AG04449 (cell line): ENCODE data around the gene AJUBA.
"Not testable (repeated sequence)": the region's sequence is repeated elsewhere in the genome, so short reads cannot be mapped to it uniquely, and the experiment has no call there.

Experiments
- CTCF ChIA-PET: fragments of 350-600 bp; formaldehyde crosslinking; extraction: SDS; loops from one replicate; lab custom pipeline; 2021; ENCODE audit warnings: antibody characterized with exemption; lab: Yijun Ruan, JAX
- POLR2A ChIA-PET: fragments of 400-600, 350-600 bp; formaldehyde crosslinking; extraction: SDS; loops from one replicate; lab custom pipeline; 2020; ENCODE audit warnings: antibody characterized with exemption, inconsistent platforms; lab: Yijun Ruan, JAX
- DNase-seq: peaks from one replicate; pipeline ENCODE4 v3.0.0-alpha.2; 2010; ENCODE audit warnings: low read depth, low spot score
- H3K4me3 ChIP-seq: 2 replicates; pipeline ENCODE4 v1.5.1; 2011; ENCODE audit warnings: low read depth, mild to moderate bottlenecking, control low read depth, low read length
- TF ChIP-seq, protein P1 (sequence below): IDR thresholded peaks from one replicate; pipeline ENCODE4 v1.5.1; 2011; ENCODE audit warnings: mild to moderate bottlenecking, moderate library complexity, low read length, control low read depth, inconsistent platforms; ENCODE audit not compliant: insufficient read depth; ENCODE audit errors: missing control alignments

Gene AJUBA

DNA sequence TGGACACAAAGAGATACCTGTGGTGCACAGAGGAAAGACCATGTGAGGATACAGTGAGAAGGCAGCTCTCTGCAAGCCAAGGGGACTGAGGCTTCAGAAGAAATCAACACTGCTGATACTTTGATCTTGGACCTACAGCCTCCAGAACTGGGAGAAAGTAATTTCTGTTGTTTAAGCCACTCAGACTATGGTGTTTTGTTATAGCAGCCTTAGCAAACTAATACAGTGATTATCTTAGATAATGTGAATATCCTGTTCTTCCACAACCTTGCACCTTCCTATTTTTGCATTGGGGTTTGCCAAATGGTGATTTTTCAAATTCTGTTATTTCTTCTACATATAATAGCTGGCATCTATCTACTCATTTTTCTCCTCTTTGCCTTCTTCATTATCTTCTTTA lies 35.8 kb upstream of the AJUBA start:
- POLR2A ChIA-PET: no interaction called here
- DNase-seq: no peak
- TF ChIP-seq, protein P1, sequence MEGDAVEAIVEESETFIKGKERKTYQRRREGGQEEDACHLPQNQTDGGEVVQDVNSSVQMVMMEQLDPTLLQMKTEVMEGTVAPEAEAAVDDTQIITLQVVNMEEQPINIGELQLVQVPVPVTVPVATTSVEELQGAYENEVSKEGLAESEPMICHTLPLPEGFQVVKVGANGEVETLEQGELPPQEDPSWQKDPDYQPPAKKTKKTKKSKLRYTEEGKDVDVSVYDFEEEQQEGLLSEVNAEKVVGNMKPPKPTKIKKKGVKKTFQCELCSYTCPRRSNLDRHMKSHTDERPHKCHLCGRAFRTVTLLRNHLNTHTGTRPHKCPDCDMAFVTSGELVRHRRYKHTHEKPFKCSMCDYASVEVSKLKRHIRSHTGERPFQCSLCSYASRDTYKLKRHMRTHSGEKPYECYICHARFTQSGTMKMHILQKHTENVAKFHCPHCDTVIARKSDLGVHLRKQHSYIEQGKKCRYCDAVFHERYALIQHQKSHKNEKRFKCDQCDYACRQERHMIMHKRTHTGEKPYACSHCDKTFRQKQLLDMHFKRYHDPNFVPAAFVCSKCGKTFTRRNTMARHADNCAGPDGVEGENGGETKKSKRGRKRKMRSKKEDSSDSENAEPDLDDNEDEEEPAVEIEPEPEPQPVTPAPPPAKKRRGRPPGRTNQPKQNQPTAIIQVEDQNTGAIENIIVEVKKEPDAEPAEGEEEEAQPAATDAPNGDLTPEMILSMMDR: no peak
- no peak overlapping the region for H3K4me3 ChIP-seq
- CTCF ChIA-PET: interaction anchor here (0.6 to 1.3 kb wide), 4 partner anchors 10 to 32 kb away, joined by 3 to 4 read pairs (median 3); no protein-coding TSS in a partner anchor

DNA sequence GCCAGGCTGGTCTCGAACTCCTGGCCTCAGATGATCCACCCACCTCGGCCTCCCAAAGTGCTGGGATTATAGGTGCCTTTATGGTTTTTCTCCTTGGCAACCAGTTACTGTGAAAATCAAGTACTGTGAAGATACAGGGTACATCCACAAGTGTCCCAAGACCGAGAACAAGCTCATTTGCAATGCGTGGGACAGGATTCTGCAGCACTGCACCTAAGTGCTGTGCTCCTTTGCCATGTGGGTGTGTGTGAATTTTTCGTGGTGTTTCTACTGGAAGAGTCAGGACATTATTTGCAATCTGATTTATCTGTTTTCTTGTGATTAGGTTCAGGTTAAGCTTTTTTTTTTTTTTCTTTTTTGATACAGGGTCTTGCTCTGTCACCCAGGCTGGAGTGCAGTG lies 34.7 kb upstream of the AJUBA start:
- TF ChIP-seq, protein P1: no peak
- POLR2A ChIA-PET: no interaction called here
- H3K4me3 ChIP-seq: no peak overlapping the region
- DNase-seq: no peak
- CTCF ChIA-PET: interaction anchor here (1.0 to 7.9 kb wide), 4 partner anchors 10 to 461 kb away, joined by 3 to 62 read pairs (median 6); no protein-coding TSS in a partner anchor

DNA sequence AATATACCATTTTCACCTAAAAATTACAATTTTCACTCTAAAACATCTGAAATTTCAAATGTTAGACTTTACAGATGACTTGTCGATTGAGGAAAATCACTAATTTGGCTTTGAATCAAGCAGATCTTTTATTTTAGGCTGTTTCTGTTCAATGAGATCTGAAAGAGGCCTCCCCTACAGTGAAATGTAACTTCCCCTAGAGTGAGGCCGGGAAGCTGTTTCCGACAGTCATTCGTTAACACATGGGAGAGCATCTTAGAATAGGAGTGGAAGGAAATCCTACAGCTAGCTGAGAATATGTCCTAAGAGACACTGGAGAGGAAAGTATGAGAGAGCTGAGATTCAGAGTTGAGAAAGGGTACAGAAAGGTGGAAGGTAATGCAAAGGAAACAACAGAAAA lies 33.3 kb upstream of the AJUBA start:
- ChIA-PET POLR2A (no interaction called here), CTCF (interaction anchor here (1.2 to 7.9 kb wide), 3 partner anchors 9 to 53 kb away, joined by 3 to 62 read pairs (median 6); no protein-coding TSS in a partner anchor)
- TF ChIP-seq, protein P1: no peak
- H3K4me3 ChIP-seq: no peak overlapping the region
- no peak for DNase-seq

DNA sequence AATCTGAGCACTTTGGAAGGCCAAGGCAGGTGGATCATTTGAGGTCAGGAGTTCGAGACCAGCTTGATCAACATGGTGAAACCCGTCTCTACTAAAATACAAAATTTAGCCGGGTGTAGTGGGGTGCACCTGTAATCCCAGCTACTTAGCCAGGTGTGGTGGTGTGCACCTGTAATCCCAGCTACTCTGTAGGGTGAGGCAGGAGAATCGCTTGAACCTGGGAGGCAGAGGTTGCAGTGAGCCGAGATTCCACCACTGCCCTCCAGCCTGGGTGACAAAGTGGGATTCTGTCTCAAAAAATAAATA lies 31.4 kb upstream of the AJUBA start:
- CTCF ChIA-PET: interaction anchor here (1.9 to 7.9 kb wide), 4 partner anchors 7 to 43 kb away, joined by 5 to 62 read pairs (median 10); no protein-coding TSS in a partner anchor
- H3K4me3 ChIP-seq, DNase-seq, POLR2A ChIA-PET: not testable (repeated sequence)

DNA sequence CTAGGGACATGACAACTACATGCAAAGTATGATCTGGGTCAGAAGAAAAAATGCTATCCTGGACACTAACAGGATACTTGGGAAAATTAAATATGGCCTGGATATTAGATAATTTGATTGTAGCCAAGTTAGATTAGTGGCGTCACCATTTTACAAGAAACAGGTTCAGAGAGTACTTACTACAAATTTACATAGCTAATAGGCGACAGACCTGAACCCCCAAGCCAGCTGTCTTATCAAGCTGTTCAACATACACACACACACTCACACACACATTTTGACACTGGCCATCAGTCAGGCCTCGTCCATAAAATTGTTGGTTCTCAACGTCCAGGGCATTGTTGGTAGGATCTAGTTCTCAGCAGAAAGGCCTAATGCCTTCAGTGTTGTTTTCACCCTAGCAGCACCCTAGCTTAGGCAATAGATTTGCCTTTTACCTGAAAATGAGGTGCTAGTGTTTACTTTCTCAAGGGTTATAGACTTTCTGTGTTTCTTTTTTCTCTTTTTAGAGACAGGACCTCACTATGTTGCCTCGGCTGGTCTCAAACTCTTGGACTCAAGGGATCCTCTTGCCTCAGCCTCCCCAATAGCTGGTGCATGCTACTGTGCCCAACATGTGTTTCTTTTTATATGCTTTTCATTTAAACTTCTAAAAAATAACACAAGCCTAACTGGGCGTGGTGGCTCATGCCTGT lies 30.9 kb upstream of the AJUBA start:
- H3K4me3 ChIP-seq: no peak overlapping the region
- TF ChIP-seq, protein P1: no peak
- ChIA-PET POLR2A (interaction anchor here (1.4 kb wide), 1 partner anchor 10 kb away, joined by 3 read pairs; no protein-coding TSS in a partner anchor), CTCF (interaction anchor here (0.6 to 7.9 kb wide), 5 partner anchors 11 to 96 kb away, joined by 3 to 62 read pairs (median 11); no protein-coding TSS in a partner anchor)
- no peak for DNase-seq

DNA sequence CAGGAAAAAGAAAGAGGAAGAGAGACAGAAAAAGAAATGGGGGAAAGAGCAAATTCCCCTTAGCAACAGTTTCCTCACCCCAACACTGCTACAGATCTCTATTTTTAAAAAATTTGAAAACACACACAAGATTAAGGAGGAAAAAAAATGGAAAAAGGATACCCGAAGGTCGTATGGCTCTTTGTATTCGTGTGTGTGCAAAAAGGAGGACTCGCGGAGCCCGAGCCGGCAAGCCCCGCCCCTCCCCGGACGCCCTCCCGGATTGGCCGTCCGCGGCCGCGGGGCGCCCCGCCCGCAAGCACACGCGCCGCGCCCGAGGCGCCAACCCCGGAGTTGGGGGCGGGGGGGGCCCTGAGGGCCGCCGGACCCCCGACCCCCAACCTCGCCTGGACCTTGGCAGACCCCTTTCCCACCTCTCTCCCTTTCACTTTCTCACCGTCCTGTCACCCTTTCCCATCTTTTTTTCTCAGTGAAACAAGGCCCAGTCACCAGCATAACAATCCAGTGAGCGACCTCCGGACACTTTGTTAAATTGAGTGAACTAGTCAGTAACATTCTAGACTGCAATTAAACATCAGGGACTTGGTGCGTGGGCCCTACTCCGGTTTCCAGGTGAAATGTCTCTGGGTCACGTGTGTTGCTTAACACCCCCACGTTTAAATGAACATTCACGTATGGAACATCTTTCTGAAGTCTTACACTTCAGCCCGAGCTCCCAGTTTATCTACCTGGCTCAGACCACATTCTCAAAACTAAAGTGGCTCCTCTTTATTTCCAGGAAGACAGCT lies 27.8 kb upstream of the AJUBA start, which contains the start of gene C14orf93:
Gene C14orf93 (minus strand): TSS at position 205 of the 788 bp plus-strand sequence. CDS start 11,120 bp downstream, outside the sequence.
- peak within 1 kb of the TSS; percentile 57 for H3K4me3 ChIP-seq
- TF ChIP-seq, protein P1: no peak
- ChIA-PET CTCF (interaction anchor here (0.7 to 7.9 kb wide), 6 partner anchors 14 to 622 kb away, joined by 3 to 62 read pairs (median 6); no protein-coding TSS in a partner anchor), POLR2A (no interaction called here)
- no peak for DNase-seq
